Activated CD4-positive, alpha-beta T cell treated with anti-CD3 and anti-CD28 coated beads for 36 hours (primary cell): ENCODE data around the gene ATP9A. TPM values are rescaled to one million over a fixed set of nuclear protein-coding genes. Genes with fewer than 3 reads are reported as not detected.
A peak's percentile ranks its signal among the peaks of the same experiment; 100 is the strongest.
"Not testable (repeated sequence)": the region's sequence is repeated elsewhere in the genome, so short reads cannot be mapped to it uniquely, and the experiment has no call there.

Experiments used
- ATAC-seq: fragments of 200-7000 bp; cut with Tn5 transposase; one replicate; pipeline ENCODE4 v1.10.0; 2021; ENCODE audit warnings: mild to moderate bottlenecking, moderate library complexity
- CTCF ChIA-PET: fragments of 350-600 bp; sonication (Branson Sonifier 250); formaldehyde crosslinking; loops from one replicate; lab custom pipeline; 2021; ENCODE audit warnings: antibody characterized with exemption; lab: Charles Lee
- POLR2A ChIA-PET: fragments of 350-600 bp; sonication (Branson Sonifier 250); formaldehyde crosslinking; loops from one replicate; lab custom pipeline; 2021; ENCODE audit warnings: antibody characterized with exemption, inconsistent platforms; lab: Charles Lee
- DNase-seq: peaks from one replicate; pipeline ENCODE4 v3.0.0-alpha.2; 2020
- H3K27ac Mint-ChIP-seq: one replicate; pipeline ENCODE4 v1.8.0; 2021; ENCODE audit warnings: mixed read lengths
- H3K27me3 Mint-ChIP-seq: one replicate; pipeline ENCODE4 v1.8.0; 2021; ENCODE audit warnings: mixed read lengths
- H3K36me3 Mint-ChIP-seq: one replicate; pipeline ENCODE4 v1.8.0; 2021; ENCODE audit warnings: low read depth, mixed read lengths
- H3K4me1 Mint-ChIP-seq: one replicate; pipeline ENCODE4 v1.8.0; 2021; ENCODE audit warnings: mixed read lengths
- H3K4me3 Mint-ChIP-seq: one replicate; pipeline ENCODE4 v1.8.0; 2021; ENCODE audit warnings: mild to moderate bottlenecking, moderate library complexity, mixed read lengths
- H3K9me3 Mint-ChIP-seq: one replicate; pipeline ENCODE4 v1.8.0; 2021; ENCODE audit warnings: low read depth, mixed read lengths
- intact Hi-C, 2 experiments: fragments of 100-400 bp; cut with DNase I in 1 of 2; cut with micrococcal nuclease in 1 of 2; formaldehyde crosslinking; loops; one replicate each; pipeline versions ENCODE4 v1.14.2 to v1.15.1; 2022 to 2024; cut with DNase I, micrococcal nuclease
- total RNA-seq, 2 experiments: library from RNA; stranded (reverse); gene quantifications; one replicate each; pipeline ENCODE4 v1.2.3, GENCODE V29; 2021

Gene ATP9A
- 1 to 10 TPM; 2.2 to 2.7 TPM for total RNA-seq

GRCh38 chr20:51767867-51768758, at the start of gene ATP9A:
ATP9A (minus strand) TSS chr20:51768390; CDS start chr20:51768369, 21 bp downstream.
- peak within 1 kb of the TSS; percentile 48 for H3K4me3 Mint-ChIP-seq
- DNase-seq (peak; percentile 9), ATAC-seq (no peak)
- ChIA-PET POLR2A (no interaction called here), CTCF (interaction anchor here (0.6 kb wide), 1 partner anchor 263 kb away, joined by 4 read pairs; no protein-coding TSS in a partner anchor)
- intact Hi-C loops = loop anchor here in 1 of 2 experiments (2.0 to 5.0 kb wide), 2 partner anchors 33 to 46 kb away; no protein-coding TSS in a partner anchor
- no peaks in the 10 kb centered on the region for H3K36me3 Mint-ChIP-seq
- H3K27ac Mint-ChIP-seq = peak within 1 kb of the TSS; percentile 20
- H3K27me3 Mint-ChIP-seq = peaks cover 29% of the 10 kb centered on the region
- H3K4me1 Mint-ChIP-seq = peaks cover 8% of the 10 kb centered on the region
- no peaks in the 10 kb centered on the region for H3K9me3 Mint-ChIP-seq

GRCh38 chr20:51816856-51817255, 48.7 kb upstream of the ATP9A start:
- peaks cover 11% of the 10 kb centered on the region for H3K27me3 Mint-ChIP-seq
- H3K27ac Mint-ChIP-seq, H3K4me3 Mint-ChIP-seq, H3K4me1 Mint-ChIP-seq, intact Hi-C loops, POLR2A ChIA-PET, ATAC-seq, CTCF ChIA-PET, DNase-seq, H3K9me3 Mint-ChIP-seq, H3K36me3 Mint-ChIP-seq: not testable (repeated sequence)

GRCh38 chr20:51815383-51816076, 47.3 kb upstream of the ATP9A start:
- Mint-ChIP-seq H3K4me3 (no peak overlapping the region), H3K27ac (no peak overlapping the region), H3K4me1 (no peaks in the 10 kb centered on the region), H3K9me3 (no peaks in the 10 kb centered on the region), H3K27me3 (peaks cover 9% of the 10 kb centered on the region), H3K36me3 (no peaks in the 10 kb centered on the region)
- ChIA-PET POLR2A (no interaction called here), CTCF (no interaction called here)
- DNase-seq (no peak), ATAC-seq (no peak)
- intact Hi-C loops = no loop called here

GRCh38 chr20:51812861-51813260, 44.7 kb upstream of the ATP9A start:
- Mint-ChIP-seq H3K4me3 (no peak overlapping the region), H3K36me3 (no peaks in the 10 kb centered on the region), H3K27ac (no peak overlapping the region), H3K9me3 (no peaks in the 10 kb centered on the region), H3K4me1 (no peaks in the 10 kb centered on the region), H3K27me3 (peaks cover 9% of the 10 kb centered on the region)
- DNase-seq = no peak
- POLR2A ChIA-PET = interaction anchor here (0.7 kb wide), 1 partner anchor 13 kb away, joined by 4 read pairs; no protein-coding TSS in a partner anchor
- ATAC-seq = no peak
- CTCF ChIA-PET = no interaction called here
- intact Hi-C loops = no loop called here

- no peaks in the 10 kb centered on the region for H3K9me3 Mint-ChIP-seq
- ChIA-PET POLR2A (no interaction called here), CTCF (no interaction called here)
- intact Hi-C loops = no loop called here
- ATAC-seq = no peak
- no peak overlapping the region for H3K27ac Mint-ChIP-seq
- peaks cover 9% of the 10 kb centered on the region for H3K27me3 Mint-ChIP-seq
- DNase-seq = no peak
- H3K36me3 Mint-ChIP-seq = no peaks in the 10 kb centered on the region
- H3K4me3 Mint-ChIP-seq = no peak overlapping the region
- H3K4me1 Mint-ChIP-seq = no peaks in the 10 kb centered on the region
Observed at GRCh38 chr20:51811514-51812128, 43.4 kb upstream of the ATP9A start.

GRCh38 chr20:51811042-51811355, 42.8 kb upstream of the ATP9A start:
- no peaks in the 10 kb centered on the region for H3K4me1 Mint-ChIP-seq
- no peaks in the 10 kb centered on the region for H3K36me3 Mint-ChIP-seq
- ATAC-seq (no peak), DNase-seq (no peak)
- H3K9me3 Mint-ChIP-seq = no peaks in the 10 kb centered on the region
- H3K27ac Mint-ChIP-seq = no peak overlapping the region
- intact Hi-C loops = no loop called here
- H3K27me3 Mint-ChIP-seq = peaks cover 12% of the 10 kb centered on the region
- ChIA-PET CTCF (no interaction called here), POLR2A (no interaction called here)
- no peak overlapping the region for H3K4me3 Mint-ChIP-seq

- DNase-seq (no peak), ATAC-seq (no peak)
- POLR2A ChIA-PET = interaction anchor here (0.6 kb wide), 1 partner anchor 59 kb away, joined by 4 read pairs; no protein-coding TSS in a partner anchor
- H3K27me3 Mint-ChIP-seq = peaks cover 12% of the 10 kb centered on the region
- intact Hi-C loops = no loop called here
- no peaks in the 10 kb centered on the region for H3K4me1 Mint-ChIP-seq
- CTCF ChIA-PET = no interaction called here
- H3K27ac Mint-ChIP-seq = no peak overlapping the region
- no peaks in the 10 kb centered on the region for H3K9me3 Mint-ChIP-seq
- H3K36me3 Mint-ChIP-seq = no peaks in the 10 kb centered on the region
- H3K4me3 Mint-ChIP-seq = no peak overlapping the region
Observed at GRCh38 chr20:51810155-51811041, 42.2 kb upstream of the ATP9A start.

GRCh38 chr20:51807720-51808250, 39.6 kb upstream of the ATP9A start:
- POLR2A ChIA-PET = no interaction called here
- Mint-ChIP-seq H3K27ac (no peak overlapping the region), H3K36me3 (no peaks in the 10 kb centered on the region), H3K4me1 (no peaks in the 10 kb centered on the region), H3K27me3 (peaks cover 16% of the 10 kb centered on the region), H3K9me3 (no peaks in the 10 kb centered on the region), H3K4me3 (no peak overlapping the region)
- CTCF ChIA-PET = interaction anchor here (0.6 to 1.1 kb wide), 3 partner anchors 8 to 45 kb away, joined by 3 read pairs; no protein-coding TSS in a partner anchor
- ATAC-seq (no peak), DNase-seq (no peak)
- intact Hi-C loops = no loop called here

- H3K27me3 Mint-ChIP-seq = peaks cover 35% of the 10 kb centered on the region
- DNase-seq = no peak
- H3K27ac Mint-ChIP-seq = no peak overlapping the region
- CTCF ChIA-PET = no interaction called here
- peaks cover 8% of the 10 kb centered on the region for H3K4me1 Mint-ChIP-seq
- no peak overlapping the region for H3K4me3 Mint-ChIP-seq
- intact Hi-C loops = loop anchor here in 1 of 2 experiments (5.0 kb wide), 1 partner anchor 102 kb away; no protein-coding TSS in a partner anchor
- H3K9me3 Mint-ChIP-seq = no peaks in the 10 kb centered on the region
- no peaks in the 10 kb centered on the region for H3K36me3 Mint-ChIP-seq
- POLR2A ChIA-PET = interaction anchor here (0.6 kb wide), 1 partner anchor 351 kb away, joined by 3 read pairs; no protein-coding TSS in a partner anchor
- no peak for ATAC-seq
Observed at GRCh38 chr20:51804754-51805153, 36.6 kb upstream of the ATP9A start.

- ATAC-seq (no peak), DNase-seq (no peak)
- Mint-ChIP-seq H3K9me3 (no peaks in the 10 kb centered on the region), H3K27ac (no peak overlapping the region), H3K4me1 (peaks cover 8% of the 10 kb centered on the region), H3K27me3 (peaks cover 49% of the 10 kb centered on the region), H3K36me3 (no peaks in the 10 kb centered on the region), H3K4me3 (no peak overlapping the region)
- POLR2A ChIA-PET = no interaction called here
- CTCF ChIA-PET = interaction anchor here (0.6 to 1.1 kb wide), 4 partner anchors 69 to 388 kb away, joined by 3 read pairs; no protein-coding TSS in a partner anchor
- intact Hi-C loops = loop anchor here in 1 of 2 experiments (5.0 kb wide), 1 partner anchor 101 kb away; no protein-coding TSS in a partner anchor
Observed at GRCh38 chr20:51803148-51803854, 35.1 kb upstream of the ATP9A start.
